GM19467 (cell line): ENCODE data around the gene ZNF32.
A peak's percentile ranks its signal among the peaks of the same experiment; 100 is the strongest.

ENCODE experiments used
- ATAC-seq: cut with Tn5 transposase; IDR thresholded peaks from one replicate; pipeline ENCODE4 v1.9.1; 2021; ENCODE audit warnings: mild to moderate bottlenecking, moderate library complexity; ENCODE audit not compliant: unreplicated experiment

Gene ZNF32

DNA sequence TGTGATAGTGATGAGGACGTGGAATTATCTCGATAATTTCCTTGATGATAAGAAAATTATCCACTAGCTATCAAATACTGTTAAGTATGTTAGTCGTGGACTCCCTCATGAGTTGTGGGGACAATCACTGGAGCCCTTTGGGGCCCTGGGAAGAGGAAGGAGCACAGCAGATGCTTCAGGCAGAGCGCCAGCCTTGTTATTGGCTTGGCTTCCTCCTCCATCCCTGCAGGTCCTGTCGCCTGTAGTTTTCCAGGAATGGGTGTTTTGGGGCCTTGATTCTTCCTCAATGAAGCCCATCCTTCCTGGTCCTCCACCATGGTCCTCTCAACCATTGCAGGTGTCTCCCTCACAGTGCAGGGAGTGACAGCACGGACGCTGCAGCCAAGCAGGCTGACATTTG is 32.5 kb upstream of the ZNF32 start:
- no peak for ATAC-seq

DNA sequence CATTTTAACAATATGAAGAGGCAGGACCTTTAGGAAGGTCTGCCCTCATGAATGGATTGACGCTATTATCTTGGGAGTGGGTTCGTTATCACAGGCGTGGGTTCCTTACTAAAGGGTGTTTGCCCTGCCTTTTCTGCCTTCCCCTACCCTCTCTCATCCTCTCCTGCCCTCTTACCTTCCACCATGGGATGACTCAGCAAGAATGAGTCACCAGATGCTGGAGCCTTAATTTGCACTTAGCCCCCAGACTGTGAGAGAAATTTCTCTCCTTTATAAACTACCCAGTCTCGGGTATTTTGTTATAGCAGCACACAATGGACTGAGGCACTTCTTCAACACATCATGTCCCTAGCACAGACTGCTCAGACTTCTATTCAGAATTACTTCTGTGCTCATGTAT is 31.4 kb upstream of the ZNF32 start:
- no peak for ATAC-seq

DNA sequence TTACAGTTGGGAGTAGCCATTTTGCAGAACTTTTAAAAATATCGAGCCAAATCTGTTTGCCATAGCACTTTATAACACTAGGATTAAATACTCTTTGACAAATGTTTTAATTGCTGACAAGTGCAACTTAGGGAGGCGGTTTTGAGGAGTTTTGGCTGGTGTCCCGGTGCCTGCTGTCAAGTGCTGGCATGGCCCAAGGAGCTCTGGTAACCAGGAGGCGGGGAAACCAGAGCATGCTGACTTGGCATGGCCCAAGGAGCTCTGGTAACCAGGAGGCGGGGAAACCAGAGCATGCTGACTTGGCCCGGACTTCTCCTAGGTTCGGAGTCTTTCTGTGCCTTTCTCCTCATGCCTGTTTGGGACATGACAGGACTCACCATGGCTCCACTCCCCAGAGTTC is 30.8 kb upstream of the ZNF32 start:
- ATAC-seq = no peak

DNA sequence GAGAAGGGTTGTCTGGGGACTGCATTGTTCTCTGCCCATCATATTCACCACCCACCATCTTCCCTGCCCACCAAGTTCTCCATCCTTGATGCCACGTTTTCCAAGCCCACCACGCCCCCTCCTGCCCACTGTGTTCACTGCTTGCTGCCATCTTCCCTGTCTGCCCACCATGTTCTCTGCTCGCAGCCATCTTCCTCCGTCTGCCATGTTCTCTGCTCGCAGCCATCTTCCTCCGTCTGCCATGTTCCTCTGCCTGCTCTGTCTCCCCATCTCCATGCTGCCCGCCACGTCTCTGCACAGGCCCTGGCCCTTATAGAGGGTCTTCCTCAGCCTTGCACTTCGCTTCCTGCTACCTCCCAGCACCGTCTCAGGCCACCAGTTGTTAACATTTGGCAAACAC is 30.0 kb upstream of the ZNF32 start:
- ATAC-seq = no peak

DNA sequence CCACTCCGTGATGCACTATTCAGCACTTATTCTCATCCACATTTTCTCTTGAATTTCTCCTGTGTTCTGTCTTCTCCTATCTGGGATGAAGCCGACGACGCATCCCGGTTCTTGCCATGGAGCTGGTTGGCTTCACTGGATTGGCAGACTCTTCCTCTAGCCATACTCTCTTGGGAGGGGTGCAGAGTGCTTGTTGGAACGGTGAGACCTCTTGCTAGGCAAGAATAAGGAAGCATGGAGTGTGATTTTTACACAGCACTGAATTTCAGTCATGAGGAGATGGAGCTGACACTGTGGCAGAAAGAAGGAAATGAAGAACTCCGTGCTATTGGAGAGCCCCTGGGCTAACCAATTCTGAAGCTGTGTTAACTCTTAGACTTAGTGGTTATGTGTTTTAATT is 28.2 kb upstream of the ZNF32 start:
- ATAC-seq = no peak

DNA sequence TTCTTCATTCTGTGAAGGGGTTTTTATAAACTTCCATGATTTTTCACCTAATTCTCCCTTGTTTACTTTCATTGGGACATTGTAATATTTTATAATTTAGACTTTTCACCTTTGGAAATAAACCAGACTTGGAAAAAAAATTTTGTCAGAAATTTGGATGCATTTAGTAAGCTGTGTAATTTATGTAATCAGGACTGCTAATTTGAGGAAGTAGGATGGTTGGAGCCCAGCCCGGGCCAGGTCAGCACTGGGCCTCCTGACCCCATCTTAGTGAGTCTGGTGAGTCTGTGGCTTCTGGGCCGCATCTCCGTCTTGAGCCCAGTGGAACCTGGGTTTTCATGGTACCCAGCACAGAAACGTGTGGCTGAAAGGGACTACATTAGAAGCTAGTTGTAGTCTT is 27.6 kb upstream of the ZNF32 start:
- ATAC-seq = no peak

DNA sequence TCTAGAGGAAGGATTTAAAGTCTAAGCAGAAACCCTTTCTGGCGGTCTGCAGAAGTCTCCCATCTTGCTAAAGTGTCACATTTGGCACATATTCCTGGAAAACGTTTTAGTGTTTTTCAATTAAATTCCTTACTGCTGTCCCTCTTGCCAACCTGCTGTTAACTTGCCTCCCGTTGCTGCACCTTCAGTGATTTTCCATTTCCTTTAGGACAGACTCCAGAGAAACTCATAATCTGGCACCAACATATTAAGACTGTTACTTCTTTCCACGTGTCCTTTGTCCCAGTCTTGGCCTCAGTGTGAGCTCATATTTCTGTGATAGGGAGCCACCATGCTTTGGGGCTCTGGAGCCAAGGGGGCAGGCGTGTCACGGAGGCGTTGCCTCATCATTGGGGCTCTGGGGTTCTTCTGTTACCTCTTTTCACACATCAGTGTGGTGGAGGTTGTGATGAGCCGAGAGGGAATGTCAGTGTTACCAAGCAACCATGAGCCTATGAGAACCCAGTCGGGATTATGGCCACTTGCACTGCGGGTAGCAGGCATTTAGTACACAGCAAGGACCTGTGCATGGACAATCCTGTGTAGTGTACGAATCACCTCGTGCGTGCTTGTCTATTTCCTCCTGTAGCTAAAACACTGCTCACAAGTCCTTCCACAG is 26.0 kb upstream of the ZNF32 start:
- ATAC-seq = no peak

DNA sequence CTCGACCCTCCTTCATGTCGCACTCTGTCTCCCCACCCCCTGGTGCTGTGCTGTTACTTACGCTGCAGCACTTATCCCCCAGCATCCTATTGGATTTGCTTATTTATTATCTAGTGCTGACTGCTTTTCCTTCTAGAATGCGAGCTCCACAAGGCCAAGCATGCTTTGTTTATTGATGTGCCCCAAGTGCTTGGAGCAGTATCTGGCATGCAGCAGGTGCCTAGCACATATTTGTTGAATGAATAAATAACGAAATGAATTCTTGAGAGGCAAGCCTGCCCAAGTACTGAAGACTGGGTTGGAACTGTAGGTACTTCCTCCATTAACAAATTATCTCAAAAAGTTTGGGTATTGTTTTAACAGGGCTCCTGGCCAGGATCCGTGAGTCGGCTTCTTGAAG is 24.8 kb upstream of the ZNF32 start:
- ATAC-seq = no peak

DNA sequence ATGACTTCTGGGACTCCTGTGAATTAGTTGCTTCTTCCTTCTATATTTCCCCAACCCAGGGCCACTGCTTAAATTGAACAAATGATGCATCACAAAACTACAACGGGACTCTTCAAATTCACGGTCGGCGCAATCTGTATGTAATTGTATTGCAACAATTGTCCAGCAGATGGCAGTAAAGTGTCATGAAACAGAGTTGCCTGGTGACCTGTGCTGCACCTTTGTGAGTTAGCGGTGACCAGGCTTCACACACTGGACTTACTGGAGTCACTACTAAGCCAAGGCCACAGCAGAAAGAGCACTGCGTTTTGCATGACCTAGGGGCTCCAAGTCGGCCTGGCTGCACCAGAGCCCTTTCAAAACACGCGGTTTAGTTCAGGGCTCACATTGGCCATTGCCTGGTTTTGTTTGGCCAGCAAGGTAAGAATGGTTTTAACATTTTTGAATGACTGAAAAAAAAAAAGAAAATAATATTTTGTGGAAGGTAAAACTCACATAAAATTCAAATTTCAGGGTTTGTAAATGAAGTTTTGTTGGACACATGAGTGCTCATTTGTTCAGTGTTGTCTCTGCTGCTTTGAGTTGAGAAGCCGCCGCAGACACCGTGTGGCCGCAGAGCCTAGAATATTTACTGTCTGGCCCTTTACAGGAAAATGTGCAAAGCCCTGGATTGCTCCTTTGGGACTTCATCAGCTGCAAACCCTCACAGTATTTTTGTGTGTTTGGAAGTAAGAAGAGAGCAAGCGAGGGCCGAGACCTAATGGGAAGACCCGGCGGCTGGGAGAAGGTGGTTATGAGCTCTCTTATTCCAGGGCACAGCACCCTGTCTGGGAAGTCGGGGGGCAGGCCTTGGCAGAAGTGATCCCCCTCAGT is 23.2 kb upstream of the ZNF32 start:
- peak; percentile 62 for ATAC-seq

DNA sequence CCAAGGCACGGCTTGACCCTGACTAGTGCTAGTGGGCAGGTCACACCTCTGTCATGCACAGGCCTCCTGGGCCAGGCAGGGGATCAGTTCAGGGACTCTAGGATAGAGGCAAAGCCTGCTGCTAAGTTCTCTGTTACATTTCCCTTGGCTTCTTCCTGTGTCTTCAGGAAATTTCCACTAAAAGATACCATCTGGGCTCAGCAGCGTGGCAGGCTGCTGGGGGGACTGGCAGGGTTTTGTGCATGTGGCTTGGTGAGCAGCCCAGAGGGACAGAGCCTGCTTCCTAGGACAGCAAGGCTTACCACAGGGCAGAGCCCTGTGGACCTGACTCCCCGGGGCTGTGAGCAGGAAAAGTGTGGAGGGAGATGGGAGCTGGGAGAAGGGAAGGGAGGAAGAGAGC is 20.7 kb upstream of the ZNF32 start:
- no peak for ATAC-seq

DNA sequence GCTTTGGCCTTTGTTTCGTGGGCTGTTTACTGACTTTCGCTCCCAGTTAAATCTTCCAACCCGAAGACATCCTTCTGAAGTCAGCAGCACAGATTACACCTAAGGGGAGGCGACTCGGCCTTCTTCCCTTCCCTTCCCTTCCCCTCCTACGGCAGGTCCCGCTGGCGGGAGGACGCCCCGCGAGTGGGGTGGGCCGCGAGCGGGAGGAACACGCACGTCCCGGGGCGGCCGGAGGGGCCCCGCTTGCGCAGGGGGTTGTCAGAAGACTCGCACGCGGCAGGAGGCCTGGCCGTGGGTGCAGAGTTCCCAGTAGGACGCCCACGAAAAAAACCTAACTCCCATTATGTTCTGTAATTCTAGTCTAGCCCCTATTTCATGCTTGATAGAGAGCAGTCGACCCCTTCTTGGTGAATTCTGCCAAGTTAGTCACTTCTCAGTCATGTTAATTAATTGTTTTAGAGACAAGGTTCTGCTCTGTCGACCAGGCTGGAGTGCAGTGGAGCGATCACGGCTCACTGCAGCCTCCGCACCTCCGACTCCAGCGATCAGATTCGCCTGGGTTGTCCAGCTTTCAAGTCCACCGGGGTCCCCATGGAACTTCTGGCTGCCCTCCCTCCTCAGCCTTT is 19.2 kb upstream of the ZNF32 start:
- ATAC-seq = no peak

DNA sequence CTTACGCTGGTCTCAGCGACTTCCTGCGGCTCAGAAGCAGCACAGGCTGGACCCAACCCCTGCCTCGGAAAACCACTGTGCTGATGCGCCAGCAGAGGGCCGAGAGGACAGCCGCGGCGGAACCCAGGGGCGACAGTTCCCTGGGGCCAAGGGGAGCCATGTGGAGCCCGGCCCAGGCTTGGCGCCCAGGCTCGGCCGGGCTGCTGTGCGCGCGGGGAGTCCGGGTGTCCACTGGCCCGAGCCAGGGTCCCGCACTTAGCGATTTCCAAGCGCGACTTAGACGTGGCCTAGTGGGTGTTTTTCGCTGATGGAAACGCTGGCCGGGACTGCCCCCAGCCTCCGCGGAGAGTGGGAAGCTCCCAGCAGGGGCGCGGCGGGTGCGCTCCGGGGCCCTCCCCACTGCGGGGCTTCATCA is 18.6 kb upstream of the ZNF32 start:
- ATAC-seq = no peak

DNA sequence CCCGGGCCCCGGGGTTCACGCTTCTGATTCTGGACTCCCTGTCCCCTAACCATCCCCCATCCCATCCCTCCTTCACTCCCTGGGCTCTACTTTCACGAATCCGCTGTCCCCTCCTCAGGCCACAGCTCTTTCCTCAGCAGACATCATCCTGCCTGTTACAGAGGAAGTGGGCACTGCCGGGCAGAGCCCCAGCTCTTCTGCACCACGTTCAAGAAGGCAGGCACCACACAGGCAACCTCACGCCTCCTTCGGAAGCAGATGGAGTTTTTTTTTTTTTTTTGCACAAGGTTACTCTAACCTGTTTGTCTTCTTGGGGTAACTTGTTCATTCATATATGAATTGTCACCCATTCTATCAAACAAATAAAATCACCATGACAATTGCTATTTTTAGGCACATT is 17.9 kb upstream of the ZNF32 start:
- ATAC-seq = no peak

DNA sequence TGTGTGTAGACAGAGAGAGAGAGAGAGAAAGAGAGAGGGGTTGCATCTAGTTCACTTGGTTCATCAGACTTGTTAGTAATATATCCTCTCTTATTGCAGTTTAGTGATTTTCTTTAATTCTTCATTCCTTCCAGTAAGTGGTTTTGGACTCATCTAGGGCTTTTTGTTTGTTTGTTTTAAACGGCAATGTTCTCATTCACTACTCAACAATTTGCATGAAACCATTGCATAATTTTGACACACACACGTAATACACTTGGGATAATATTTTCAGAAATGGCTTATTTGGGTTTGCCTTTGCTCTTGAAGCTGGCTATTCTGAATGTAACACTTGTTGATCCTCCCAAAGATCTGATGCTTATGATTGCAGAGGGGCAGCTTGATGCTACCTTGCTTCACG is 16.4 kb upstream of the ZNF32 start:
- ATAC-seq = no peak

DNA sequence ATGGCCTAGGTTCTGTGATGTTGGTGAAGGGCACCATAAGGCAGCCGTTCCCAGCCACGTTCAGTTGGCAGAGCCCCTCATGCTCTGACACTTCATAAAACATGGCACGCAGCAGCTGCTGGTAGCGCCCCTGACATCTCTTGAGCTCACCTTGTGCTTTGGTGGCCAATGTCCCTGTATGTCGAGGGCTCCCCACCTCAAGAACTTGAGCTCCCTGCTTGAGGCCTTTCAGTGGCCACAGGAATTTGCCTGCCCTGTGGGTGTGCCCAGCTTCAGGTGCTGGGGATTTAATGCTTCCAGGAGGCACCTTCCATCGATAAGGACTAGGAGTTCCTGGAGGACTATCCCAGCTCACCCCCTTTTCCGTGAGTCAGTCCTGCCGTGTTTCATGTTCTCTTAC is 9.5 kb upstream of the ZNF32 start:
- no peak for ATAC-seq

DNA sequence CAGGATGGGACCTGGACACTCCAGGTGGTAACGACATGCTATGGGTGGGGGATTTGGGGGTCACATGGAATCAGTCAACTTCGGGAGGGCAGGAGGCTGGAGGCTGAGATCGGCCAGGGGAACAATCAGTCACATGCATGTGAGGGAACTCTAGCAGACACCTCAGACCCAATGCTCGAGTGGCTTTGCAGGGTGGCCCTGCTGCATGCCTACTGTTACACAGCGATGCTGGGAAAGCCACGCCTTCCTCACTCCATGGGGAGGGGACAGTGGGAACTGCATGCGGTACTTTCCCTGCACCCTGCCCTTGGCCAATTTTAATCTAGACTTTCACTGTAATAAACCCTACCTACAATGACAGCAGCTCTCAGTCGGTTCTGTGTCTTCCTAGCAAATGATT is 6.6 kb upstream of the ZNF32 start:
- ATAC-seq = no peak

DNA sequence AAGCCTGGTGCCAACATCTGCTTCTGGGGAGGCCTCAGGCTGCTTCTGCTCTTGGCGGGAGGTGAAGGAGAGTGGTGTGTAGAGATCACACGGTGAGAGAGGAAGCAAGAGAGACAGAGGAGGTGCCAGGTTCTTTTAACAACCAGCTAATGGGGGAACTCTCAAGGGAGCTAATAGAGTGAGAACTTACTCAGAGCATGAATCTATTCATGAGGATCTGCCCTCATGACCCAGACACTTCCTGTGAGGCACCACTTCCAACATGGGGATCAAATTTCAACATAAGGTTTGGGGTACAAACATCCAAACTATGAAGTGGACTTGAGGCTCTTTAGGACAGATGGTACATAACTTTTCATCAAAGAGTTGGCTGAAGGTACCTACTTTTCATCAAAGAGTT is 5.1 kb upstream of the ZNF32 start:
- no peak for ATAC-seq

DNA sequence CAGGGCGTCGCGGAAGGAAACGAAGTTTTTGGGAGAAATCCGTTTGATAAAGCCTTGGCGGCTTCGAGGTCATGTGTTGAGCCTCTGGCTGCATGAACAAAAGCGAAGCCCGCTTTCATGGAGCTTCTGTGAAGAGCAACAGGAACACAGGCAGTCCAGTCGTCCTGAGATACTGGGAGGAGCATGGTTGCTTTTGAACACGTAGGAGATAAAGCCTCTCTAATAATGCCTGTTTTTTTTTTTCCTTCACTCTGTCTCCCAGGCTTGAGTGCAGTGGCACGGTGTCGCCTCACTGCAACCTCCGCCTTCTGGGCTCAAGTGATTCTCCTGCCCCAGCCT is 473 bp upstream of the ZNF32 start:
- no peak for ATAC-seq

DNA sequence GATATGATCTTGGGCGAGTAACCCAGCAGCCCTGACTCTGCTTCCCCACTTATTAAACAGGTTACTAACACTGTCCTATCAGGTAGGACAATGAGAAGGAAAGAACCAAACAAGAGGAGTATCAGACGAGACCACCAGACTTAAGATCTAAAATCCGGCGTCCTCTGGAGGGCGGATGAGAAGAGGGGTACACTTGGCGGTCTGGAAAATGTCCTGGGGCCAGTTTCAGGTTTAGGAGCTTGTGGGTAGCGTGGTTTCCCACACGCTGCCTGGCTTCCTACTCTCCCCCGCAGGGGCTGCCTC is 635 bp downstream of the ZNF32 start:
- no peak for ATAC-seq

DNA sequence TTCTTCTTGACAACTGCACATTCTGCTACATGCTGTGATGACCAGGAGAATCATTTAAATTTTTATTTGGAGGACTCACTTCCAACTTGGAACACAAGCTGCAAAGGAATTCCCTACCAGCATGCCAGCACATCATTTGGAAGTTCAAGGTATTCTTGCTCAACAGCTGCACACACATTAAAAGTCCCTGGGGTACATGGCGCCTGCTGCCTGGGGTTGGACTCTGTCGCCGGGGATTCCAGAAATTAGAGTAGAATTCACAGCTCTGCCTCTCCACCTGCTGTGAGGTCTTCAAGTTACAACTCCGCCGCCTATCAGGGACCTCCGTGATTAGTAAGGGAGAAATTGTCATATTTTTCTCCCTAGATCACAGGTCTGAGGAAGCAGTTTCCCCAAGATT is 1.1 kb downstream of the ZNF32 start:
- no peak for ATAC-seq

DNA sequence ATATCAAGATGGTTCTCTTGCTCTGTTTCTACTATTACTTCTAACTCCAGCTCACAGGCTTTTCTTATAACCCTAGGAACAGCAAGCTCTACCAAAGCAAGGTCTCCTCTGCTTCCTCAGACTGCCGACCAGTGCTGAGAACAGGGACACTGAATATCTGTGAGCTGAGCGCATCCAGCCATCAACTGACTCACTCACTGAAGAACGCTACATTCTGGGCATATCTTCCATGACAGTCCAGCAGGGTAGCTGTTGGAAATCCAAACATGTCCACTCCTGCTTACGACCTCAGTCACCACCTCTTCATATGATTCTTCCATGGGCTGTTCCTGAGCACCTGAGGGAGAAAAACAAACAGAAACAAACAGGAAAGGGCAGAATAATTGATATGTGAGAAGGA is 2.8 kb downstream of the ZNF32 start:
- ATAC-seq = no peak

DNA sequence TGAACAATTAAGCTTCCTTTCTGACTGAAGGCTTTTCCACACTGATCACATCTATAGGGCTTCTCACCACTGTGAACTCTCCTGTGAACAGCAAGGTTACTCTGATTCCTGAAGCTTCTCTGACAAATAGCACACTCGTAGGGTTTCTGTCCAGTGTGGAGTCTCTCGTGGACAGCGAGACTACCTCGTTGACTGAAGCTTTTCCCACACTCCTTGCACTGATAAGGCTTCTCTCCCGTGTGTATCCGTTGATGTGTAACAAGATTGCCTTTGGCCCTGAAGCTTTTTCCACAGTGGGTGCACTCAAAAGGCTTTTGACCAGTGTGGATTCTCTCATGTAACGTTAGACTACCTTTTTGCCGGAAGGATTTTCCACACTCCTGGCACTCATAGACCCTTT is 4.4 kb downstream of the ZNF32 start:
- no peak for ATAC-seq

DNA sequence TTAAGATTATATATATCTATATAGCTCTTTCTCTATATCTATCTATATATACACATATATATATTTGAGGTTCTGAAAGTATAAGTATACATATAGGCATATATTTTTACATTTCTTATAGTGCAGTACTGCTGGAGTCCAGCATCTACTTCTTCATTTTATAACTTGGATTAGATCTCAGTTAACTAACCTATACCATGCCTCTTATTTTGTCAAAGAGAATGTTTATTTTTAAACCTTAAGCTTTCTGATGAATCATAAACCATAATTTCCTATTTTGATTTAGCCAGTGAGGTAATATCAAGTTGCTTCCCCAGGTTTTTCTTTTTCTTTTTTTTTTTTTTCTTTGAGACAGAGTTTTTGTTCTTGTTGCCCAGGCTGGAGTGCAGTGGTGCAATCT is 8.1 kb downstream of the ZNF32 start:
- no peak for ATAC-seq
